OCI-LY1 (cell line): ENCODE data around the gene MDGA2.

Source experiments
- EZH2 ChIP-seq: fragments of 200-600 bp; sonication (generic), shearing (Covaris generic); IDR thresholded peaks from 2 replicates; pipeline ENCODE4 v1.8.0; 2017; ENCODE audit warnings: borderline replicate concordance, mixed run types, mild to moderate bottlenecking, antibody characterized with exemption, low read length, moderate library complexity, mixed read lengths
- TF ChIP-seq, protein P1 (sequence below): fragments of 200-600 bp; sonication (generic), shearing (Covaris generic); IDR thresholded peaks from 2 replicates; pipeline ENCODE4 v1.5.1; 2017; ENCODE audit warnings: mild to moderate bottlenecking, antibody characterized with exemption, low read length, moderate library complexity, mixed read lengths

- TF ChIP-seq, protein P1, sequence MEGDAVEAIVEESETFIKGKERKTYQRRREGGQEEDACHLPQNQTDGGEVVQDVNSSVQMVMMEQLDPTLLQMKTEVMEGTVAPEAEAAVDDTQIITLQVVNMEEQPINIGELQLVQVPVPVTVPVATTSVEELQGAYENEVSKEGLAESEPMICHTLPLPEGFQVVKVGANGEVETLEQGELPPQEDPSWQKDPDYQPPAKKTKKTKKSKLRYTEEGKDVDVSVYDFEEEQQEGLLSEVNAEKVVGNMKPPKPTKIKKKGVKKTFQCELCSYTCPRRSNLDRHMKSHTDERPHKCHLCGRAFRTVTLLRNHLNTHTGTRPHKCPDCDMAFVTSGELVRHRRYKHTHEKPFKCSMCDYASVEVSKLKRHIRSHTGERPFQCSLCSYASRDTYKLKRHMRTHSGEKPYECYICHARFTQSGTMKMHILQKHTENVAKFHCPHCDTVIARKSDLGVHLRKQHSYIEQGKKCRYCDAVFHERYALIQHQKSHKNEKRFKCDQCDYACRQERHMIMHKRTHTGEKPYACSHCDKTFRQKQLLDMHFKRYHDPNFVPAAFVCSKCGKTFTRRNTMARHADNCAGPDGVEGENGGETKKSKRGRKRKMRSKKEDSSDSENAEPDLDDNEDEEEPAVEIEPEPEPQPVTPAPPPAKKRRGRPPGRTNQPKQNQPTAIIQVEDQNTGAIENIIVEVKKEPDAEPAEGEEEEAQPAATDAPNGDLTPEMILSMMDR, result no peak
- TF ChIP-seq EZH2, result no peak
Observed at GRCh38 chr14:47674543-47675465, 601 bp downstream of the MDGA2 start.
